Muscle of leg (tissue), 11 donors: ENCODE measurements around the gene ARFGAP3. TPM values are rescaled to one million over a fixed set of nuclear protein-coding genes. Genes with fewer than 3 reads are reported as not detected.

Experiments
- DNase-seq: peaks from one replicate; pipeline ENCODE4 v3.0.0; 2013
- H3K27ac ChIP-seq: one replicate; pipeline ENCODE4 v1.5.1; 2013; ENCODE audit warnings: mild to moderate bottlenecking, low read length, control low read depth
- H3K27me3 ChIP-seq: one replicate; pipeline ENCODE4 v1.6.1; 2013; ENCODE audit warnings: low read length; ENCODE audit not compliant: control insufficient read depth, insufficient read depth
- H3K36me3 ChIP-seq: one replicate; pipeline ENCODE4 v1.6.1; 2013; ENCODE audit warnings: low read length; ENCODE audit not compliant: control insufficient read depth, insufficient read depth
- H3K4me1 ChIP-seq: one replicate; pipeline ENCODE4 v1.6.1; 2013; ENCODE audit warnings: low read length; ENCODE audit not compliant: control insufficient read depth, insufficient read depth
- H3K4me3 ChIP-seq: one replicate; pipeline ENCODE4 v1.5.1; 2013; ENCODE audit warnings: low read length, control low read depth
- H3K9me3 ChIP-seq: replicated peaks from 2 replicates; pipeline ENCODE4 v1.6.1; 2013; ENCODE audit warnings: low read depth, low read length; ENCODE audit not compliant: control insufficient read depth
- WGBS: methylation state at CpG from one replicate; pipeline ENCODE4 v1.1.5; 2013; ENCODE audit warnings: missing lambda C conversion rate; ENCODE audit not compliant: insufficient coverage; 5-methylcytosine and 5-hydroxymethylcytosine counted together
- polyA plus RNA-seq, 8 donors: library from polyadenylated mRNA; unstranded; fragments of 120-200 nt; gene quantifications; one replicate each; pipeline versions ENCODE4 v1.2.1 to v1.2.3, GENCODE V29; 2013; ENCODE audit warnings: inconsistent platforms in 1 of 8, low replicate concordance in 1 of 8; ENCODE audit not compliant: insufficient read length in 8 of 8, insufficient read depth in 1 of 8
- total RNA-seq: library from RNA; stranded (reverse); fragments of 120-200 nt; gene quantifications from one replicate; pipeline ENCODE4 v1.2.4, GENCODE V29; 2013

ARFGAP3 gene
- total and polyA plus RNA-seq, 9 donors: 32.2 to 48.3 (median 37.4) TPM

DNA sequence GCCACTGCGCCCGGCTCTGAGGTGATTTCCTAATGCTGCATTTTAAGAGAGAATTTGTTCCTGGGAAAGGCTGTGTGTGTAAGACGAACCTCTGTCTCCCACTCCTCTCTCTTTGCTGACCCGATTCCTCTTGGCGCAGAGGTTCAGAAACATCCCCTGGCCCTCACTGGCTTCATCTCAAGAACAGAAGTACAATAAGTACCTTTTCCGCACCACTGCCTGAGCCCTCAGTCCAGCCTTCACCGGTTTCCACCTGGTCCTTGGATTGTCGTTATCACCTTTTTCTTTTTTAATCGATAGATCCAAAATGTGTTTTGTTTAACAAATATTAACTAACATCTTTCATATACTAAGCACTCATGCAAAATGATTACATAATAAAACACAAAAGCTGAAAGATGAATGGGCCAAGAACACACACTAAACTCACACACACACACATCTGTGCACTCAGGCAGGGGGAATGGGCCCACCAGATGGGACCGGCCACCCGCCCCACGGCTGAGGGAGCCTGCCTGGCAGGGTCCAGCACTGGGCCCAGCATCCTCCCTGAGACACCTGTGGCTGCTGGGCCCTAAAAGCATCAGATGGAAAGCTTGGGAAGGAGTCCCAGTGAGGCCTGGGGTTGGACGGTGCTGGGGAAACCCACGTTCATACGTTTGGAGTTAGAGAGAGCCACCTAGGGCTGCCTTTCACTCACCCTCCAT is 86.0 kb downstream of the ARFGAP3 start:
- no peaks in the 10 kb centered on the region for H3K36me3 ChIP-seq
- H3K9me3 ChIP-seq: no peaks in the 10 kb centered on the region
- no peak overlapping the region for H3K4me3 ChIP-seq
- WGBS: 46% methylated on average over 7 of the region's 15 CpGs
- H3K4me1 ChIP-seq: peaks cover 32% of the 10 kb centered on the region
- DNase-seq: no peak
- H3K27me3 ChIP-seq: no peaks in the 10 kb centered on the region
- no peak overlapping the region for H3K27ac ChIP-seq

DNA sequence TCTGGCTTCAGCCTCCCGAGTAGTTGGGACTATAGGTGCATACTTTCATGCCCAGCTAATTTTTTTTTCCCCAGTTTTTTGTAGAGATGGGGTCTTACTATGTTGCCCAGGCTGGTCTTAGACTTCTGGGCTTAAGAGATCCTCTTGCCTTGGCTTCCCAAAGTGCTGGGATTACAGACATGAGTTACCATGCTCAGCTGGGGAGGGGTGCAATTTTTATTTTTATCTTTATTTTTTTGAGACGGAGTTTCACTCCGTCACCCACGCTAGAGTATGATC is 86.7 kb downstream of the ARFGAP3 start:
- H3K27me3 ChIP-seq: no peaks in the 10 kb centered on the region
- WGBS: 40% methylated on average over 1 of the region's 4 CpGs
- H3K27ac ChIP-seq: no peak overlapping the region
- no peak for DNase-seq
- no peaks in the 10 kb centered on the region for H3K36me3 ChIP-seq
- H3K4me3 ChIP-seq: no peak overlapping the region
- H3K9me3 ChIP-seq: no peaks in the 10 kb centered on the region
- peaks cover 32% of the 10 kb centered on the region for H3K4me1 ChIP-seq

DNA sequence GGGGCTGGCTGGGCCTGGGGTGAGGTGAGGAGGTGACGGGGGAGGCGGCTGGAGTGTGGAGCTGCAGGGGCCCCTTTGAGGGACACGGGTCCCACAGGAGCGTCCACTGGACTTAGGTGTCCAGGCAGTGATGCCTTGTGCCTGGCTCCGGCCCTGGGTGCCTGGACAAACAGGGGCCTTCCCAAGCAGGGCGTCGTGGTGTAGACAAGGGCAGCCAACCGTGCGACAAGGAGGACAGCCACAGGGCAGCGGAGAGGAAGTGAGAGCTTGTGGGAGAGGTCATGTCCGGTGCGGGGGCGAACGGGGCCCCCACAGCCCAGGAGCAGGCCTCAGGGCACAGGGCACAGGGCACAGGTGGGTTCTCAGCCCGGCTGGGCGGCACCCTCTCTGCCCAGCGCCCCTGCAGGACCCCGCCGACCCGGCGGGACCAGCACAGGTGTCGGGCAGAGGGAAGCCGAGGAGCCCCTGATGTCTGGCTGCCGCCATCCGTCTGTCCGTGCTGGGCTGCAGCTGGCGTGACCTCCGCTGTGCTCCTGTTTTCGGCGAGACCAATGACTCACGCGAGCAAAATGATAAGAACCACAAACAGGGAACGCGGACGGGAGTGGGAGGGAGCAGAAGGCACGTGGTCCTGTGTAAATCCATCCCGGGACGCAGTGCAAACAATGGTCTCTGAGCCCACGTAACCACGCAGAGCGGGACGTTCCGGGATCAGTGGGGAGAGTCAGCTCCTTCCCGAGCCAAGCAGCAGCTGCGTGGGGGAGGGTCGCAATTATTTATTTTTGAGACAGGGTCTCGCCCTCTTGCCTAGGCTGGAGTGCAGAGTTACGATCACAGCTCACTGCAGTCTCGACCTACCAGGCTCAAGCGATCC is 87.3 kb downstream of the ARFGAP3 start:
- Histone ChIP-seq H3K4me3 (no peak overlapping the region), H3K27ac (no peak overlapping the region), H3K27me3 (no peaks in the 10 kb centered on the region), H3K36me3 (no peaks in the 10 kb centered on the region), H3K4me1 (peaks cover 32% of the 10 kb centered on the region), H3K9me3 (no peaks in the 10 kb centered on the region)
- no peak for DNase-seq
- WGBS: 41% methylated on average over 46 of the region's 50 CpGs

DNA sequence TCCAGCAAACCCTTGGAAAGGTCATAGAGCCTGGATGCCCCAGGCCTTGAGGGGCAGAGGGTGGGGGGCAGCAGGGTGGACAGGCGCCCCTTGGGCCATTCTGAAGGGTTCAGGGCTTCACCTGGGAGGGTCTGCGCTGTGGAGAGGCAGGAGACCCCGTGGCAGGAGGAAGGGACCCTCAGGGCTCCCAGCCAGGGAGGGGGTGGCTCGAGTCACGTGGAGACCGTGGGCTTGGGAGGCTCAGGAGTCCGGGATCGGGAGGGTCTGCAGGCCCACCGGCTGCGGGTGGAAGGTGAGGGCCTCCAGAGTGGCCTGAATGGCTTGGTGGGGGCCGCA is 87.9 kb downstream of the ARFGAP3 start:
- H3K36me3 ChIP-seq: no peaks in the 10 kb centered on the region
- no peaks in the 10 kb centered on the region for H3K27me3 ChIP-seq
- WGBS: 75% methylated on average over 10 of the region's 11 CpGs
- peaks cover 32% of the 10 kb centered on the region for H3K4me1 ChIP-seq
- no peak for DNase-seq
- H3K4me3 ChIP-seq: no peak overlapping the region
- no peaks in the 10 kb centered on the region for H3K9me3 ChIP-seq
- no peak overlapping the region for H3K27ac ChIP-seq

DNA sequence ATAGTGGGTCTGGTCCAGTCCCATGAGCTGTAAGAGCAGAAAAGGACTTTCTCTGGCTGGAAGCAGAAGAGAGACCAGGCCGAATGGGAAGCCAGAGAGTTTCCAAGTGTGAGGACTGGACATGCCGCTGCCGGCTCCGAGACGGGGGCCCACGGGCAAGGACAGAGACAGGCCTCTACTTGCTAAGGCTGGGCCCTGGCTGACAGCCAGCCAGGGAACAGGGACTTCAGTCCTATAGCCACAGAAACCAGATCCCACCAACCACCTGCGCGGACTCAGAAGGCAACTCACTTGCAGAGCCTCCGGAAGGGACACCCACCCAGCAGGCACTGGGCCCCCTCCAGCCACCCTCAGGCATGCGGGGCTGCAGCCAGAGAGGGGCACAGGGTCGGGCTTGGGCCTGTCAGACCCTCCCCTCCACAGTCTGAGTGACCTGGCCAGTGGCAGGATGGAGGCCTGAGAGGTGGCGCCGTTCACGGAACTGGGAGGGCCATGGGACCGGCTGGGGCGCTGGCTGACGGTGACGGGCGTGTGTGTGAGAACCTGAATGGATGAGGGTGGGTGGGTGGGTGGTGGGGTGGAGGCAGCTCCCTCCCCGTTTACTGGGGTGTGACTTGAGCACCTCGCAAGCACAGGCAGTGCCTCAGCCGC is 88.6 kb downstream of the ARFGAP3 start:
- DNase-seq: peak; percentile 48
- Histone ChIP-seq H3K4me1 (peaks cover 32% of the 10 kb centered on the region), H3K27ac (peak overlapping the region; percentile 62), H3K4me3 (no peak overlapping the region), H3K9me3 (no peaks in the 10 kb centered on the region), H3K36me3 (no peaks in the 10 kb centered on the region), H3K27me3 (no peaks in the 10 kb centered on the region)
- WGBS: 63% methylated on average over 11 of the region's 22 CpGs

DNA sequence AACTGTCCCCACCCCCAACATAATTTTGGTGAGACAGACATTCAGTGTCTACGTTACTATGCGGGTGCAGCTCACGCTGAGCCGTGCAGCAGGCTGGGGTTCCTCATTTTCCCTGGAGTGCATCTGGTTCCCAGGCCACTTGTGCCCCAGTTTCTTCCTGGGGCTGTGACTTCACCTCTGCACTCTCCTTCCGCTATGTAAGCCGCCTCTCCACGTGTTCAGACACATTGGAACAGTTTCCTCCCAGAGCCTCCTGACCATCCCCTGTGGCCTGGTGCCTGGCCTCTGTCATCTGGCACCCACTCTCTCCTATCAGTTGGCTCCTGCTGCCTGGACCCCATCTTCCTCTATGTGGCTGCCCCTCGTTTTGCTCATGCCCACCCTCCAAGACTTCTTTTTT is 90.2 kb downstream of the ARFGAP3 start:
- no peak for DNase-seq

DNA sequence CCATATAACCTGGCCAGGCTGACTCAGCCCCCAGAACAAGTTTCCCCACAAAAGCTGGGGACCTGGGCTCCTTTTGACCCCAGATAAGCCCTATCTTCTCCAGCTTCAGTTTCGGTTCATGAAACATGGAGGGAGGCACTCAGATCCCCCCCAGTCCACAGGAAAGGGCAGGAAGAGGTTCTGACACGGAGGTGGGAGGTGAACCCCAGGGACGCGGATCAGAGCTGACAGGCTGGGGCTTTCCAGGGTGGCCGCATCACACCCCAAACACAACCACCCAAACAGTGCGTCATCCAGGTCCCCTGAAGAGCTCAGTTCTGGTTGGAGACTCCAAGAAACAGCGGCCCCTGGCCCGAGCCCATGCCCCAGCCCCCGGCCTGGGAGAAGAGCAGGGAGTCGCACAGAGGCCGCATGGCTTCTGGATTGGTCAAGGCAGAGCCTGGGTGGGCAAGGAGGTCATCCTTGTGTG is 92.1 kb downstream of the ARFGAP3 start:
- H3K9me3 ChIP-seq: no peaks in the 10 kb centered on the region
- no peaks in the 10 kb centered on the region for H3K27me3 ChIP-seq
- H3K4me3 ChIP-seq: no peak overlapping the region
- DNase-seq: no peak
- H3K36me3 ChIP-seq: no peaks in the 10 kb centered on the region
- WGBS: no CpG with 5 or more reads among the region's 11 CpGs
- peaks cover 18% of the 10 kb centered on the region for H3K4me1 ChIP-seq
- no peak overlapping the region for H3K27ac ChIP-seq

More for the DNA sequence above, 90.2 kb downstream of the ARFGAP3 start:
- no peaks in the 10 kb centered on the region for H3K36me3 ChIP-seq
- H3K27me3 ChIP-seq: no peaks in the 10 kb centered on the region
- no peak overlapping the region for H3K4me3 ChIP-seq
- no peaks in the 10 kb centered on the region for H3K9me3 ChIP-seq
- no peak overlapping the region for H3K27ac ChIP-seq
- peaks cover 23% of the 10 kb centered on the region for H3K4me1 ChIP-seq
- 54% methylated on average over 7 of the region's 8 CpGs for WGBS

DNA sequence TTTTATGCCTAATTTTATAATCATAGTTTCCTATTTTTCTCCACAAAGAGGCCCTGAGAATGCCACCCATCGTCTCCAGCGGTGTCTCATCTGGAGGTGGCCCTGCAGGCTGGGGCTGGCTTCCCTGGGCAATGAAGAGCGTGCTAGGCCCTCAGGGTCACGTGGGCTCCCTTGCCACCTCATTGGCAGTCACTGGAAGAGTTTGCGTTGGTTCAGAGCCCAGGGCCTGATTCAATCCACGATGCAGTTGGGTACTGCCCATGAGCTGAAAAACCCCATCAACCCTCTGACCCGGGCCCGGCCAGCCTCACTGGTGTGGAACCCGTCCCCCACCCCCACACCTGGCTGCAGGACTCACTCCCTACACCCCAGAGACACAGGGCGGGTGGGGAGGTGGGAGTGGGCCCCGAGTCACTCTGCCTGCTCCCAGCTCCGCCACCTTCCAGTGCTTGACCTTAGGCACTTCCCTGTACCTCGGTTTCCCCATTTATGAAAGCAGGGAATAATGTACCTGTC is 93.0 kb downstream of the ARFGAP3 start:
- no peak for DNase-seq
- H3K36me3 ChIP-seq: no peaks in the 10 kb centered on the region
- no peaks in the 10 kb centered on the region for H3K9me3 ChIP-seq
- H3K27me3 ChIP-seq: no peaks in the 10 kb centered on the region
- no peak overlapping the region for H3K27ac ChIP-seq
- H3K4me1 ChIP-seq: peaks cover 9% of the 10 kb centered on the region
- WGBS: 85% methylated on average over 6 of the region's 13 CpGs
- H3K4me3 ChIP-seq: no peak overlapping the region

DNA sequence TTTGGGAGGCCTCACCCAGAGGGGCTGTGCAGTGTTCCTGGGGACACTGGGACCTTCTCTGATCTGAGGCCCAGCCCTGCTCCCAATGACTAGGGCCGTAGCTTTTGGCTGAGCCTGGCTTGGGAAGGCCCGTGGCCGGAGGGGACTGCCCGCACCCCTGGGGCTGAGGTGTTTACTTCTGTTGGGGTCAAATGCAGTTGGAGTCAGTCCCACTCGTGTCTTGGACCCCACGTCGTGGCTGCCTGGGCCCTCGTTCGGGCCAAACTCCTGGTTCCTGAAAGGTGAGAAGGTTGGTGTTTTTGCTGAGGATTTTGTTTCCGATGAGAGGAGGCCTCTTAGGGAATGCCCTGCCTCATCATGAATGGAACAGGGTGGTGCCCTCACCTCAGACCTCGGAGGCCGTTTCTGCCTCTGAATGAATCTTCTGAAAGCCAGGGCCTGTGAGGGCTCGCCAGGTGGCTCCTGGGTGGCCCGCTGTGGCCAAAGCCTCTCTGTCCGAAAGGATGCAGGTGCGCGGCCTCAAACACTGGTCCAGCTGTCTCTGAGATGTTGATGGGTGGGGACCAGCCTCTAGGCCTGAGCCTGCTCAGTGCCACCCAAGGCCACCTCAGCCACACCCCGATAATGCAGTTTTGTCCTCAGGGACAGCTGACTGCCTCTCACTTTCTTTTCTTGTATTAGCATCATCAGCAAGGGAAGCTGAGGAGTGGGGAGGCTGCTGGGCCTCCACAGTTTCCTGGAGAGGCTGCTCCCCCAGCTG is 96.1 kb downstream of the ARFGAP3 start:
- H3K27me3 ChIP-seq: peaks cover 5% of the 10 kb centered on the region
- no peaks in the 10 kb centered on the region for H3K9me3 ChIP-seq
- no peaks in the 10 kb centered on the region for H3K4me1 ChIP-seq
- H3K27ac ChIP-seq: no peak overlapping the region
- no peak overlapping the region for H3K4me3 ChIP-seq
- 63% methylated on average over 15 of the region's 18 CpGs for whole genome bisulfite sequencing
- no peak for DNase-seq
- H3K36me3 ChIP-seq: no peaks in the 10 kb centered on the region
